Duodenal mucosa (tissue), 2 donors: Measurements from ENCODE around the gene ATRNL1.

Experiments used
- H3K27ac ChIP-seq: one replicate; pipeline ENCODE4 v1.7.0; 2013; ENCODE audit warnings: low read depth, low read length
- H3K27me3 ChIP-seq, 2 donors: one replicate each; pipeline ENCODE4 v1.7.0; 2013; ENCODE audit warnings: low read length in 2 of 2, control low read depth in 1 of 2; ENCODE audit not compliant: insufficient read depth in 2 of 2, control insufficient read depth in 1 of 2
- H3K36me3 ChIP-seq, 2 donors: one replicate each; pipeline ENCODE4 v1.7.0; 2013; ENCODE audit warnings: low read length in 2 of 2, control low read depth in 1 of 2; ENCODE audit not compliant: insufficient read depth in 2 of 2, control insufficient read depth in 1 of 2
- H3K4me1 ChIP-seq, 2 donors: one replicate each; pipeline ENCODE4 v1.7.0; 2013; ENCODE audit warnings: low read length in 2 of 2, control low read depth in 1 of 2; ENCODE audit not compliant: insufficient read depth in 2 of 2, control insufficient read depth in 1 of 2
- H3K4me3 ChIP-seq, 2 donors: one replicate each; pipeline ENCODE4 v1.7.0; 2013; ENCODE audit warnings: low read length in 2 of 2, low read depth in 1 of 2
- H3K9ac ChIP-seq, 2 donors: one replicate each; pipeline ENCODE4 v1.7.0; 2013; ENCODE audit warnings: low read length in 2 of 2, low read depth in 1 of 2
- H3K9me3 ChIP-seq, 2 donors: one replicate each; pipeline ENCODE4 v1.7.0; 2013; ENCODE audit warnings: low read length in 2 of 2, control low read depth in 1 of 2; ENCODE audit not compliant: control insufficient read depth in 1 of 2

ATRNL1 gene

DNA sequence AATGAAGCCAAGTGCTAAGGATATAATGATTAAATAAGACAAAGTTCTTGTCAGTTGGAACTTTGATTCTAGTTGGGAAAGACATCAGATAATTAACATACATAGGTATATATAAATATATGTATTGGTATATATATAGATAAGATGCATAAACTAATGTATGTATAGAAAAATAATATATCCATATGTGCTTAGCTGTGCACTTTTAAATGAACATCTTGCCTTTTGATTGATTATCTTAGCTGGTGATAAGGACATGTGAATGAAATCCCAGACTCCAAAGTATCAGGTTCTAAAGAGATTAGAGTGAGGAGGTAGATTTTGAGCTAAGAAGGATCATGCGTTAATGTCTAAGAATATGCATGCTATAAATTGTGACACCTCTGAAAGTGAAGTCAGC is 822.3 kb downstream of the ATRNL1 start:
- H3K9me3 ChIP-seq: no peaks in the 10 kb centered on the region
- H3K4me3 ChIP-seq: no peak overlapping the region
- H3K4me1 ChIP-seq: no peaks in the 10 kb centered on the region
- H3K27me3 ChIP-seq: no peaks in the 10 kb centered on the region
- no peaks in the 10 kb centered on the region for H3K36me3 ChIP-seq
- no peak overlapping the region for H3K27ac ChIP-seq
- H3K9ac ChIP-seq: no peak overlapping the region

- Histone ChIP-seq H3K27me3 (no peaks in the 10 kb centered on the region), H3K27ac (no peak overlapping the region), H3K36me3 (no peaks in the 10 kb centered on the region), H3K9ac (no peak overlapping the region), H3K9me3 (no peaks in the 10 kb centered on the region), H3K4me1 (no peaks in the 10 kb centered on the region), H3K4me3 (no peak overlapping the region)
Observed at GRCh38 chr10:115918812-115919211, 825.6 kb downstream of the ATRNL1 start.

DNA sequence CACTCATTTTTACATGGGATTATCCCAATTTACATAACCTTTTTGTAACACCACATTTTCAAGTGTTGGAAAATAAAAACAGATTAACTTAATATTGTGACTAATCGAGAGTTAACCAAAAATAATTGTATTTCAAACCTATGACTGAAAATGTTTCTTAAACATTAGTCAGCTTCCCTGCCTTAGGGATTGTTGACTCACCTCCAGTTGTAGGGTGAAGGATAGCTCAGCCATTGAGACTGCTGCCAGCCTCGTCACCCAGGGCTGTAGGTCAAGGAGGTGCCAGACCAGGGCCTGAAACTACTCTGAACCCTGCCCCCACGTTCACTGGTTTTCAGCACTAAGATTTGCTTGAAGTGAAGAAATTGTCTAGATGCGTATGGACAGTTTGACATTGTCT is 828.6 kb downstream of the ATRNL1 start:
- Histone ChIP-seq H3K4me1 (no peaks in the 10 kb centered on the region), H3K9me3 (no peaks in the 10 kb centered on the region), H3K27me3 (no peaks in the 10 kb centered on the region), H3K4me3 (no peak overlapping the region), H3K9ac (no peak overlapping the region), H3K36me3 (no peaks in the 10 kb centered on the region), H3K27ac (no peak overlapping the region)

DNA sequence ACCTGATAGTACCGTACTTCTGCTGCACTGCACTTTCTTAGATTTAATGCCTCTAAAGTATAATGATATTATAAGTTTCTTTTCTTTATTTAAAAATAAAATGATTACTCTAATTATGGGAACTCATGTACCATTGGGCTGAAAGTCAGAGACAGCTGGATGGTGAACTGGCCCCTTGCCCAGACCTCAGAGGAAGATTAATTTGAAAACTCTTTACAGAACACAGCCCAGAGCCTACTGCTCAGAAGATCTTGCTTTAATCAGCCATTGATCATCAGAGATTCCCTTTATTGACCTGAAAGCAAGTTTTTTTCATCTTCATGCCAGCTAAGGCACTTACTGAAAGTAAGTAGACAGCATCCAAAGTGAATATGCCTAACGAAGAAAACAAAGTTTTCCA is 838.1 kb downstream of the ATRNL1 start:
- Histone ChIP-seq H3K9ac (no peak overlapping the region), H3K4me3 (no peak overlapping the region), H3K27ac (no peak overlapping the region), H3K4me1 (no peaks in the 10 kb centered on the region), H3K36me3 (no peaks in the 10 kb centered on the region), H3K27me3 (no peaks in the 10 kb centered on the region), H3K9me3 (no peaks in the 10 kb centered on the region)

DNA sequence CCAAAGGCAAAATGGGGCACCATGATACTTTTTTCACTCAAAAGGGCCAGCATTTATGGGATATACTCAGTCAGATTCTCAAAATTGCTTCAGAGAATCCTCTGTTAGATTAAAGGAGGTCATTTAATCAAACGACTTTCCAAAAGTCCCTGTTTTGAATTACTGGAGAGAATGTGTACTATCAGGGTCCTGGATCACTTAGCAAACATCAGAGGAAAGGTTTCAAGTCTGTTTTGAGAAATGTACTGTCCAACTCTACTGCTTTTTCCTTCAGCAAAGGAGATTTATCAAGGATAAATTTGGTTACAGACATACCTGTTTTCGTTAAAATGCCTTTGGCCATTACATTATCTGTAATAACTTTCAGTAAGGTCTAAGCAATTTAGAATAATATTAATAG is 838.9 kb downstream of the ATRNL1 start:
- Histone ChIP-seq H3K36me3 (no peaks in the 10 kb centered on the region), H3K4me1 (no peaks in the 10 kb centered on the region), H3K27me3 (no peaks in the 10 kb centered on the region), H3K9me3 (no peaks in the 10 kb centered on the region), H3K4me3 (no peak overlapping the region), H3K9ac (no peak overlapping the region), H3K27ac (no peak overlapping the region)

DNA sequence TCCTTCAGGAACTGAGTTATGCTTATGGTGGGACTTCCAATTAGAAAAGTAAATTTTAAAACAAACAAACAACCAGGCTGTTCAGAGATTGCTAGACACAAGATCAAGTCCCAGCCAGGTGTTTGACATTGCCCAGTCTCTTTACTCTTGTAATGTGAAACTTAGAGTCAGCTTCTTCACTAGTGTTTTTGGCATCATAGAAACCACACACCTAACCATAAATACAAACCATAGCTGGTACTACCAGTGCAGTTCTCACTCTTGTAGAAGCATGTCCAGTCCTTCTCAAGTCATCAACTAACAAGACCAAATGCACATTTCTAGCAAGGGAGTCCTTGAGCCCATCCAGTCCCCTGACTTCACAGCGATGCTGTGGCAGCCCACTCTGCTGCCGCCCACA is 839.9 kb downstream of the ATRNL1 start:
- Histone ChIP-seq H3K4me3 (no peak overlapping the region), H3K27ac (no peak overlapping the region), H3K36me3 (no peaks in the 10 kb centered on the region), H3K4me1 (no peaks in the 10 kb centered on the region), H3K27me3 (no peaks in the 10 kb centered on the region), H3K9me3 (no peaks in the 10 kb centered on the region), H3K9ac (no peak overlapping the region)

- Histone ChIP-seq H3K27ac (no peak overlapping the region), H3K4me3 (no peak overlapping the region), H3K27me3 (no peaks in the 10 kb centered on the region), H3K4me1 (no peaks in the 10 kb centered on the region), H3K9ac (no peak overlapping the region), H3K36me3 (no peaks in the 10 kb centered on the region), H3K9me3 (no peaks in the 10 kb centered on the region)
Observed at GRCh38 chr10:115935731-115936130, 842.6 kb downstream of the ATRNL1 start.

DNA sequence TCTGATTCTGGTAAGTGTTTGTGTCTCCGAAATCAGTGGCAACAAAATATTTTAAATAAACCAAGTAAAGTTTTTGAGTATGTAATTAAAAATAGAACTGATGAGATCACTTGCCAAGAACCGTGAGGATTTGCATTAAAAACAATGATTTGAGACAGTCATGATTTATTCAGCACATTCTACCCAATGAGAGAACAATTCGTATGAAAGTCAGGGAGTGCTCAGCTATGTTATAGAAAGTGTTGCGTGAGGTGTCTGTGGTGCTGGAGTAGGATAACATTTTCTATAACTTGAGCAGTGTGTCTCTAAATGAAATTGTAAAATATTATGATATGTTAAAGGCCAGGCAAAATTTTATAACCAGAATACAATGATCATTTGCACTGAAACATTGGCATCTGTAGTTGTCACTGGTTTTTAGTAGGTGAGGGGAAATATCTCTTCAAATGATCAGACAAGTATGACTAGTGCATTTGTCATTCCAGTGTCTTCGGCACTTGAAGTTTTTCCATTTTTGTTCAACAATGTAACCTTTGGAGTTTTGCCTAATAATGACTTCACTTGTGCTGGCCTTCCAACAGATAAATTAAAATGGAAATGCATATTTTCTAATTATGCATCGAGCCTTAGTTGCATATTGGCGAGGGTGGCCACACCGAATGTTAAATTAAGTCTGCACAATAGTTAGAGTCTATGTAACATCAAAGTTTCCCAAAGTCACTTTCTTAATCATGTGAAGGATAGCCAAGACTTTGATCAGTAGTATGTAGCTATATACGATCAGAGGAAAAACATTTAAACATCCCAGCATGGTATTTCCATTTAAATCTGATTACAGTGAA is 844.0 kb downstream of the ATRNL1 start:
- Histone ChIP-seq H3K36me3 (no peaks in the 10 kb centered on the region), H3K27ac (no peak overlapping the region), H3K27me3 (no peaks in the 10 kb centered on the region), H3K9me3 (no peaks in the 10 kb centered on the region), H3K4me3 (no peak overlapping the region), H3K4me1 (no peaks in the 10 kb centered on the region), H3K9ac (no peak overlapping the region)

- Histone ChIP-seq H3K36me3 (no peaks in the 10 kb centered on the region), H3K9me3 (no peaks in the 10 kb centered on the region), H3K9ac (no peak overlapping the region), H3K4me1 (no peaks in the 10 kb centered on the region), H3K27ac (no peak overlapping the region), H3K27me3 (no peaks in the 10 kb centered on the region), H3K4me3 (no peak overlapping the region)
Observed at GRCh38 chr10:115937768-115938056, 844.5 kb downstream of the ATRNL1 start.

GRCh38 chr10:115939101-115939854 is 846.1 kb downstream of the ATRNL1 start:
- Histone ChIP-seq H3K4me3 (no peak overlapping the region), H3K27ac (no peak overlapping the region), H3K27me3 (no peaks in the 10 kb centered on the region), H3K9me3 (no peaks in the 10 kb centered on the region), H3K4me1 (no peaks in the 10 kb centered on the region), H3K36me3 (no peaks in the 10 kb centered on the region), H3K9ac (no peak overlapping the region)
